ENCODE measurements around the gene RAI1. TPM values are rescaled to one million over a fixed set of nuclear protein-coding genes. Genes with fewer than 3 reads are reported as not detected.

Gene RAI1
- total and polyA plus RNA-seq, 2 of the 8 experiments (the other 6 are each of a cell fraction or from before 2014, with no cell fraction given) = 0.39 to 1.2 TPM

DNA sequence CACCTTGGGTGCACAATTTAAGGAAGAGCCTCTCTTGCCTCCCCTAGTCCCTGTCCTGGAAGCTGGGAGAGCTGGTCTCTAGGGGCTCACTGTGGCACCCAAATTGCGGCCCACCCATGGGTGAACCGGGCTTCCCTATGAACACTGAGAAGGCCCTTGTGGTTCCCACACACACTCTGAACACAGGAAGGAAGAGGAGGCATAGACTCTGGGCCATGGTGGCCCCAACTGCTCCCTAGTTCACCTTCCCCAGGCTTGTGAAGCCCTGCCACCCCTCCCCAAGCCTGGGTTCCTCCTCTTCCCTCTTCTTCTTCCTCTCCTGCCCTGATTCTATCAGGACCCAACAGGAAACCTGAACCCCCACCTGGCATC lies 145.1 kb downstream of the RAI1 start:
- Histone ChIP-seq H3K27ac (ENCODE audit: low read depth, low read length) (no peak overlapping the region), H4K20me1 (replicated peaks in 1 of 2; ENCODE audit: control insufficient read depth in 1 of 2, insufficient read depth in 2 of 2, low read length in 2 of 2) (peaks cover 41 to 67% of the 10 kb centered on the region in 2 experiments), H4K91ac (replicated peaks; ENCODE audit: insufficient read length, low read length) (no peak overlapping the region), H3K9me3 (ENCODE audit: insufficient read depth in 2 of 2, low read depth in 1 of 2, low read length in 1 of 2) (no peaks in the 10 kb centered on the region), H3K79me1 (ENCODE audit: low read depth, low read length) (peaks cover 39% of the 10 kb centered on the region), H3K79me2 (ENCODE audit: control insufficient read depth in 1 of 2, insufficient read depth in 2 of 2, low read length in 2 of 2) (peaks cover 21 to 78% of the 10 kb centered on the region in 2 experiments; a peak in 3 of 4 replicates), H3K23ac (ENCODE audit: insufficient read length) (no peak overlapping the region), H3K18ac (ENCODE audit: extremely low read depth, low read length) (no peak overlapping the region), H3K27me3 (replicated peaks in 1 of 4; ENCODE audit: control insufficient read depth in 3 of 4, extremely low read depth in 1 of 4, insufficient read depth in 3 of 4, low read length in 3 of 4) (no peaks in the 10 kb centered on the region; a peak in 1 of 7 replicates), H4K8ac (ENCODE audit: extremely low read depth, insufficient read depth, low read length) (no peak overlapping the region), H3K4me3 (ENCODE audit: extremely low read depth in 1 of 4, insufficient read depth in 2 of 4, low read depth in 3 of 4, low read length in 4 of 4) (no peak overlapping the region), H3K36me3 (ENCODE audit: control insufficient read depth in 2 of 4, insufficient read depth in 4 of 4, low read length in 3 of 4) (peaks cover 0 to 3% (median 1%) of the 10 kb centered on the region in 4 experiments; a peak in 3 of 8 replicates), H2BK20ac (ENCODE audit: low read length) (no peak overlapping the region), H3K4ac (replicated peaks; ENCODE audit: insufficient read length, low read depth, low read length) (no peak overlapping the region), H2AFZ (ENCODE audit: low read length) (no peak overlapping the region), H3K4me2 (ENCODE audit: insufficient read depth in 1 of 2, low read depth in 2 of 2, low read length in 2 of 2) (no peak overlapping the region), H2BK15ac (ENCODE audit: low read length) (no peak overlapping the region), H3K9ac (replicated peaks in 1 of 4; ENCODE audit: extremely low read depth in 1 of 4, low read depth in 3 of 4, low read length in 3 of 4) (no peak overlapping the region), H3K23me2 (ENCODE audit: low read depth, low read length) (peaks cover 5% of the 10 kb centered on the region), H2BK120ac (replicated peaks; ENCODE audit: low read depth, low read length) (no peak overlapping the region), H4K5ac (ENCODE audit: insufficient read length, low read depth, low read length) (no peak overlapping the region), H2BK5ac (ENCODE audit: low read depth, low read length) (no peak overlapping the region), H3K14ac (ENCODE audit: insufficient read length) (no peak overlapping the region), H2BK12ac (ENCODE audit: low read depth, low read length) (no peak overlapping the region), H3K4me1 (replicated peaks in 1 of 4; ENCODE audit: control insufficient read depth in 3 of 4, insufficient read depth in 4 of 4, low read length in 3 of 4) (peaks cover 13 to 37% (median 21%) of the 10 kb centered on the region in 4 experiments), H3K56ac (replicated peaks; ENCODE audit: insufficient read length, low read depth, low read length) (no peak overlapping the region), H2AK5ac (ENCODE audit: low read depth, low read length) (no peak overlapping the region)
- DNase-seq (ENCODE audit: low read depth in 1 of 2, low spot score in 2 of 2) = no peak
- ChIA-PET POLR2A (ENCODE audit: partially characterized antibody) (interaction anchor here (1.8 to 24.7 kb wide), 4 partner anchors 4 to 34 kb away, joined by 5 to 532 read pairs (median 288); partner anchors contain the start of gene SREBF1), CTCF (ENCODE audit: partially characterized antibody) (interaction anchor here (0.6 to 8.9 kb wide), 4 partner anchors 10 to 179 kb away, joined by 3 to 66 read pairs (median 17); partner anchors contain the start of gene SREBF1)
- 93% methylated on average over 2 of the region's 2 CpGs; no CpG with 5 or more reads in 1 of the 2 experiments for WGBS, 2 experiments (ENCODE audit: extremely low coverage in 1 of 2, insufficient coverage in 1 of 2, insufficient read length in 1 of 2, insufficient replicate concordance in 2 of 2, low coverage in 1 of 2, low lambda C conversion rate in 2 of 2, missing lambda C conversion rate in 1 of 2)
- no peak for FAIRE-seq
- TF ChIP-seq CREB1 (IDR thresholded peaks at IDR 0.05) (no peak), YY1 (IDR thresholded peaks at IDR 0.05; ENCODE audit: low read depth, low read length) (no peak), HDAC2 (IDR thresholded peaks at IDR 0.05; ENCODE audit: borderline replicate concordance in 1 of 2, low read depth in 2 of 2, low read length in 2 of 2) (no peak), KDM1A (IDR thresholded peaks at IDR 0.05; ENCODE audit: borderline replicate concordance, low read length) (no peak), GTF2F1 (IDR thresholded peaks at IDR 0.05; ENCODE audit: borderline replicate concordance, low read depth, low read length) (no peak), NANOG (IDR thresholded peaks at IDR 0.05; ENCODE audit: insufficient read depth, low read depth, low read length, poor library complexity, severe bottlenecking) (no peak), SIRT6 (IDR thresholded peaks at IDR 0.05; ENCODE audit: low read length) (no peak), CTBP2 (IDR thresholded peaks at IDR 0.05; ENCODE audit: borderline replicate concordance, insufficient read depth, insufficient read length, low read length) (no peak), RBBP5 (IDR thresholded peaks at IDR 0.05; ENCODE audit: borderline replicate concordance, low read depth, low read length) (no peak), POLR2AphosphoS5 (IDR thresholded peaks at IDR 0.05; ENCODE audit: low read depth, low read length) (no peak)
- TF ChIP-seq, protein P1, sequence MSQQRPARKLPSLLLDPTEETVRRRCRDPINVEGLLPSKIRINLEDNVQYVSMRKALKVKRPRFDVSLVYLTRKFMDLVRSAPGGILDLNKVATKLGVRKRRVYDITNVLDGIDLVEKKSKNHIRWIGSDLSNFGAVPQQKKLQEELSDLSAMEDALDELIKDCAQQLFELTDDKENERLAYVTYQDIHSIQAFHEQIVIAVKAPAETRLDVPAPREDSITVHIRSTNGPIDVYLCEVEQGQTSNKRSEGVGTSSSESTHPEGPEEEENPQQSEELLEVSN (IDR thresholded peaks at IDR 0.05) = no peak
- TF ChIP-seq, protein P2, sequence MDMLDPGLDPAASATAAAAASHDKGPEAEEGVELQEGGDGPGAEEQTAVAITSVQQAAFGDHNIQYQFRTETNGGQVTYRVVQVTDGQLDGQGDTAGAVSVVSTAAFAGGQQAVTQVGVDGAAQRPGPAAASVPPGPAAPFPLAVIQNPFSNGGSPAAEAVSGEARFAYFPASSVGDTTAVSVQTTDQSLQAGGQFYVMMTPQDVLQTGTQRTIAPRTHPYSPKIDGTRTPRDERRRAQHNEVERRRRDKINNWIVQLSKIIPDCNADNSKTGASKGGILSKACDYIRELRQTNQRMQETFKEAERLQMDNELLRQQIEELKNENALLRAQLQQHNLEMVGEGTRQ (IDR thresholded peaks at IDR 0.05; ENCODE audit: low read length) = no peak

Data from H1 (cell line).